Tibial nerve (tissue), 3 donors: ENCODE results near the gene ACAD10.

ENCODE experiments used
- POLR2A ChIP-seq, 2 donors: fragments of 450-650 bp; IDR thresholded peaks; one replicate each; pipeline ENCODE4 v1.6.1; 2017; ENCODE audit warnings: antibody characterized with exemption in 2 of 2, mild to moderate bottlenecking in 2 of 2, moderate library complexity in 2 of 2
- TF ChIP-seq, protein P1 (sequence below), 5 experiments: fragments of 200-600 bp in 3 of 5; fragments of 450-650 bp in 2 of 5; sonication (generic) in 3 of 5; IDR thresholded peaks; one replicate each; pipeline ENCODE4 v1.5.1; 2016 to 2019; ENCODE audit warnings: antibody characterized with exemption in 5 of 5, mild to moderate bottlenecking in 3 of 5, moderate library complexity in 2 of 5

DNA sequence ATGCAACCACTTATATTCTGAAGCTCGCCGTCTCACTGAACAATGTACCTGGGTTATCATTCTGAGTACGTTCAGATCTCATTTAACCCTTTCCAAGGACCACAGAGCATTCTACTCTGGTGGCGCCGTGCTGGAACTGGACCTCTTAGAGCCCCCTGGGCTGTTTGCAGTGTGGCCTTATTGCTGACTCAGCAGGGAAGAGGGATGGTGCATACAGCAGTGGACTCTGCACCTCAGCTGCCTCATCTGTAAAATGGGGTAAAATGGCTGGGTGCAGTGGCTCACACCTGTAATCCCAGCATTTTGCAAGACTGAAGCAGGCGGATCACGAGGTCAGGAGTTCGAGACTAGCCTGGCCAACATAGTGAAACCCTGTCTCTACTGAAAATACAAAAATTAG is 83.7 kb downstream of the ACAD10 start:
- TF ChIP-seq, protein P1, sequence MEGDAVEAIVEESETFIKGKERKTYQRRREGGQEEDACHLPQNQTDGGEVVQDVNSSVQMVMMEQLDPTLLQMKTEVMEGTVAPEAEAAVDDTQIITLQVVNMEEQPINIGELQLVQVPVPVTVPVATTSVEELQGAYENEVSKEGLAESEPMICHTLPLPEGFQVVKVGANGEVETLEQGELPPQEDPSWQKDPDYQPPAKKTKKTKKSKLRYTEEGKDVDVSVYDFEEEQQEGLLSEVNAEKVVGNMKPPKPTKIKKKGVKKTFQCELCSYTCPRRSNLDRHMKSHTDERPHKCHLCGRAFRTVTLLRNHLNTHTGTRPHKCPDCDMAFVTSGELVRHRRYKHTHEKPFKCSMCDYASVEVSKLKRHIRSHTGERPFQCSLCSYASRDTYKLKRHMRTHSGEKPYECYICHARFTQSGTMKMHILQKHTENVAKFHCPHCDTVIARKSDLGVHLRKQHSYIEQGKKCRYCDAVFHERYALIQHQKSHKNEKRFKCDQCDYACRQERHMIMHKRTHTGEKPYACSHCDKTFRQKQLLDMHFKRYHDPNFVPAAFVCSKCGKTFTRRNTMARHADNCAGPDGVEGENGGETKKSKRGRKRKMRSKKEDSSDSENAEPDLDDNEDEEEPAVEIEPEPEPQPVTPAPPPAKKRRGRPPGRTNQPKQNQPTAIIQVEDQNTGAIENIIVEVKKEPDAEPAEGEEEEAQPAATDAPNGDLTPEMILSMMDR (IDR thresholded peaks at IDR 0.05): no peak
- no peak for TF ChIP-seq POLR2A (IDR thresholded peaks at IDR 0.05)
